Endothelial cell of umbilical vein (primary cell): ENCODE measurements around the gene MALT1. TPM values are rescaled to one million over a fixed set of nuclear protein-coding genes. Genes with fewer than 3 reads are reported as not detected.

ENCODE experiments used
- BruUV-seq: library from RNA; stranded (reverse); fragments of 400-500 nt; replicated peaks from 2 replicates; lab custom pipeline; 2021; lab: Mats Ljungman, UMichigan
- CTCF ChIA-PET: fragments of 300-600, 350-600 bp; sonication (Branson Sonifier 250); formaldehyde crosslinking; loops from one replicate; lab custom pipeline; 2021; ENCODE audit warnings: antibody characterized with exemption, inconsistent platforms; lab: Charles Lee
- POLR2A ChIA-PET: fragments of 300-600, 350-600 bp; sonication (Branson Sonifier 250); formaldehyde crosslinking; loops from one replicate; lab custom pipeline; 2021; ENCODE audit warnings: antibody characterized with exemption, inconsistent platforms; lab: Charles Lee
- DNase-seq: peaks from one replicate; pipeline ENCODE4 v3.0.0-alpha.2; 2011; ENCODE audit warnings: low read depth, low spot score
- FAIRE-seq: peaks from 2 replicates; lab custom pipeline; 2011; peaks lifted over from hg19 to GRCh38; lab: Jason Lieb, UNC
- H2AFZ ChIP-seq: 2 replicates; pipeline ENCODE4 v1.6.0; 2012; ENCODE audit warnings: low read depth, low read length, control low read depth, inconsistent platforms
- H3K27ac ChIP-seq: 2 replicates; pipeline ENCODE4 v1.5.1; 2011; ENCODE audit warnings: low read depth, mild to moderate bottlenecking, control low read depth, low read length, moderate library complexity; ENCODE audit not compliant: insufficient read depth
- H3K27me3 ChIP-seq, 2 experiments: 2 replicates each; pipeline versions ENCODE4 v1.6.0 to v1.6.1; 2011; ENCODE audit warnings: low read length in 2 of 2, mixed read lengths in 1 of 2; ENCODE audit not compliant: control insufficient read depth in 2 of 2, insufficient read depth in 2 of 2
- H3K36me3 ChIP-seq, 2 experiments: 2 replicates in 1 of 2; 3 replicates in 1 of 2; pipeline ENCODE4 v1.5.1; 2011; ENCODE audit warnings: low read length in 2 of 2, mild to moderate bottlenecking in 1 of 2, moderate library complexity in 1 of 2; ENCODE audit not compliant: control insufficient read depth in 2 of 2, insufficient read depth in 2 of 2; ENCODE audit errors: extremely low read depth in 1 of 2
- H3K4me1 ChIP-seq: 3 replicates; pipeline ENCODE4 v1.5.1; 2011; ENCODE audit warnings: mild to moderate bottlenecking, low read length; ENCODE audit not compliant: control insufficient read depth, insufficient read depth; ENCODE audit errors: extremely low read depth
- H3K4me2 ChIP-seq: 2 replicates; pipeline ENCODE4 v1.6.1; 2011; ENCODE audit warnings: low read length, control low read depth, mixed read lengths; ENCODE audit not compliant: insufficient read depth
- H3K4me3 ChIP-seq, 3 experiments: fragments of 200-600 bp in 1 of 3; sonication (generic), shearing (Covaris generic) in 1 of 3; replicated peaks in 1 of 3; 2 replicates each; pipeline ENCODE4 v1.5.1; 2011 to 2016; ENCODE audit warnings: control low read depth in 3 of 3, low read length in 3 of 3, mild to moderate bottlenecking in 2 of 3, inconsistent platforms in 1 of 3, low read depth in 1 of 3, moderate library complexity in 1 of 3; ENCODE audit not compliant: insufficient read depth in 1 of 3
- H3K79me2 ChIP-seq: 2 replicates; pipeline ENCODE4 v1.6.0; 2012; ENCODE audit warnings: low read length, inconsistent platforms; ENCODE audit not compliant: control insufficient read depth, insufficient read depth
- H3K9ac ChIP-seq: replicated peaks from 2 replicates; pipeline ENCODE3; 2011; ENCODE audit warnings: low read length, control low read depth; ENCODE audit not compliant: insufficient read depth; ENCODE audit errors: extremely low read depth
- H3K9me1 ChIP-seq: replicated peaks from 3 replicates; pipeline ENCODE4 v1.6.0; 2011; ENCODE audit warnings: mild to moderate bottlenecking, low read length; ENCODE audit not compliant: control insufficient read depth, insufficient read depth; ENCODE audit errors: extremely low read depth
- H3K9me3 ChIP-seq: replicated peaks from 2 replicates; pipeline ENCODE4 v1.5.1; 2012; ENCODE audit warnings: low read length, inconsistent platforms; ENCODE audit not compliant: control insufficient read depth, insufficient read depth
- H4K20me1 ChIP-seq: replicated peaks from 2 replicates; pipeline ENCODE3; 2011; ENCODE audit warnings: mild to moderate bottlenecking, low read length; ENCODE audit not compliant: control insufficient read depth, insufficient read depth; ENCODE audit errors: extremely low read depth
- CTCF ChIP-seq, 2 donors: IDR thresholded peaks; 1 replicate in 1 of 2; 2 replicates in 1 of 2; pipeline ENCODE4 v1.5.1; 2011; ENCODE audit warnings: low read length in 2 of 2, mild to moderate bottlenecking in 2 of 2, moderate library complexity in 2 of 2, control low read depth in 1 of 2, inconsistent platforms in 1 of 2, low read depth in 1 of 2; ENCODE audit not compliant: insufficient read depth in 1 of 2; ENCODE audit errors: extremely low read depth in 1 of 2
- EZH2 ChIP-seq: IDR thresholded peaks from 2 replicates; pipeline ENCODE4 v1.6.1; 2012; ENCODE audit warnings: borderline replicate concordance, low read depth, mild to moderate bottlenecking, moderate library complexity, low read length, inconsistent platforms; ENCODE audit not compliant: severe bottlenecking
- FOS ChIP-seq: IDR thresholded peaks from 2 replicates; pipeline ENCODE4 v1.6.1; 2011; ENCODE audit warnings: mild to moderate bottlenecking, low read length, moderate library complexity, borderline replicate concordance; ENCODE audit not compliant: insufficient read depth
- GATA2 ChIP-seq: IDR thresholded peaks from 2 replicates; pipeline ENCODE4 v1.7.0; 2011; ENCODE audit warnings: low read depth, mild to moderate bottlenecking, moderate library complexity, mixed read lengths, low read length; ENCODE audit not compliant: insufficient read length, insufficient read depth
- JUN ChIP-seq: IDR thresholded peaks from 2 replicates; pipeline ENCODE4 v1.6.1; 2011; ENCODE audit warnings: borderline replicate concordance, low read depth; ENCODE audit not compliant: insufficient read length, insufficient read depth
- MAX ChIP-seq: IDR thresholded peaks from 2 replicates; pipeline ENCODE4 v1.6.1; 2011; ENCODE audit not compliant: insufficient read depth, insufficient read length
- MYC ChIP-seq: IDR thresholded peaks from one replicate; pipeline ENCODE4 v1.6.1; 2011; ENCODE audit warnings: mild to moderate bottlenecking, low read depth, low read length
- POLR2A ChIP-seq: IDR thresholded peaks from 2 replicates; pipeline ENCODE4 v1.6.1; 2012; ENCODE audit warnings: low read depth, mild to moderate bottlenecking, control low read depth, low read length
- POLR2AphosphoS5 ChIP-seq: IDR thresholded peaks from 2 replicates; pipeline ENCODE4 v1.6.1; 2012; ENCODE audit warnings: low read depth, mild to moderate bottlenecking, control low read depth, low read length, moderate library complexity; ENCODE audit not compliant: insufficient read depth
- dilution Hi-C: fragments of 300-500 bp; cut with MboI; formaldehyde crosslinking; loops from one replicate; pipeline ENCODE4 v1.15.0; 2019; ENCODE audit warnings: low sequenced_read_pairs; ENCODE audit not compliant: extremely low pct_ligation_motif_present
- intact Hi-C: fragments of 100-400 bp; cut with micrococcal nuclease; formaldehyde crosslinking; loops from one replicate; pipeline ENCODE4 v1.10.0; 2022
- polyA plus RNA-seq, 4 experiments: library from polyadenylated mRNA; depleted of rRNA in 3 of 4; stranded (reverse) in 3 of 4; unstranded in 1 of 4; fragments of >200 nt; gene quantifications; 2 replicates each; pipeline versions ENCODE4 v1.2.1 to v1.2.3, GENCODE V29; 2011 to 2012; ENCODE audit warnings: missing spikeins in 1 of 4
- total RNA-seq: library from RNA; stranded (reverse); gene quantifications from 2 replicates; pipeline ENCODE4 v1.2.3, GENCODE V29; 2021

The MALT1 gene
- total and polyA plus RNA-seq, 2 donors (not counting 3 experiments of a cell fraction or from before 2014, with no cell fraction given), result 2.8 to 5.1 TPM

GRCh38 chr18:58758606-58759005 is 87.3 kb downstream of the MALT1 start:
- TF ChIP-seq JUN, result no peak
- TF ChIP-seq POLR2AphosphoS5, result no peak
- no peak for TF ChIP-seq CTCF (IDR thresholded peaks at IDR 0.05; ENCODE audit: extremely low read depth in 1 of 2, insufficient read depth in 1 of 2, low read depth in 1 of 2, low read length in 2 of 2)
- TF ChIP-seq POLR2A, result no peak
- no peak for TF ChIP-seq GATA2
- no peak for TF ChIP-seq EZH2
- no peak for TF ChIP-seq MYC
- no peak for TF ChIP-seq FOS
- TF ChIP-seq MAX, result no peak
- Histone ChIP-seq H3K4me2 (no peak overlapping the region), H3K79me2 (no peaks in the 10 kb centered on the region), H3K9ac (no peak overlapping the region), H4K20me1 (no peaks in the 10 kb centered on the region), H3K4me1 (no peaks in the 10 kb centered on the region), H3K27ac (no peak overlapping the region), H3K9me1 (no peaks in the 10 kb centered on the region), H3K9me3 (no peaks in the 10 kb centered on the region), H3K36me3 (no peaks in the 10 kb centered on the region), H3K4me3 (no peak overlapping the region), H3K27me3 (no peaks in the 10 kb centered on the region), H2AFZ (no peak overlapping the region)
- POLR2A ChIA-PET, result no interaction called here
- FAIRE-seq (no peak), DNase-seq (no peak)
- intact Hi-C loops, result no loop called here
- no TSS peak for BruUV-seq
- CTCF ChIA-PET, result interaction anchor here (1.3 to 2.4 kb wide), 2 partner anchors 10 to 228 kb away, joined by 3 to 8 read pairs; no protein-coding TSS in a partner anchor
- dilution Hi-C loops, result loop anchor here (25.0 kb wide), 1 partner anchor 221 kb away; no protein-coding TSS in a partner anchor
